GM19099 (cell line): ENCODE results near the gene PHF12.

ENCODE experiments used
- POLR2A ChIP-seq: IDR thresholded peaks from 3 replicates; pipeline ENCODE4 v1.6.1; 2011; ENCODE audit warnings: low read depth; ENCODE audit not compliant: insufficient read length; ENCODE audit errors: extremely low read depth

PHF12 gene

GRCh38 chr17:28950752-28951427, 428 bp downstream of the PHF12 start:
- no peak for TF ChIP-seq POLR2A

DNA sequence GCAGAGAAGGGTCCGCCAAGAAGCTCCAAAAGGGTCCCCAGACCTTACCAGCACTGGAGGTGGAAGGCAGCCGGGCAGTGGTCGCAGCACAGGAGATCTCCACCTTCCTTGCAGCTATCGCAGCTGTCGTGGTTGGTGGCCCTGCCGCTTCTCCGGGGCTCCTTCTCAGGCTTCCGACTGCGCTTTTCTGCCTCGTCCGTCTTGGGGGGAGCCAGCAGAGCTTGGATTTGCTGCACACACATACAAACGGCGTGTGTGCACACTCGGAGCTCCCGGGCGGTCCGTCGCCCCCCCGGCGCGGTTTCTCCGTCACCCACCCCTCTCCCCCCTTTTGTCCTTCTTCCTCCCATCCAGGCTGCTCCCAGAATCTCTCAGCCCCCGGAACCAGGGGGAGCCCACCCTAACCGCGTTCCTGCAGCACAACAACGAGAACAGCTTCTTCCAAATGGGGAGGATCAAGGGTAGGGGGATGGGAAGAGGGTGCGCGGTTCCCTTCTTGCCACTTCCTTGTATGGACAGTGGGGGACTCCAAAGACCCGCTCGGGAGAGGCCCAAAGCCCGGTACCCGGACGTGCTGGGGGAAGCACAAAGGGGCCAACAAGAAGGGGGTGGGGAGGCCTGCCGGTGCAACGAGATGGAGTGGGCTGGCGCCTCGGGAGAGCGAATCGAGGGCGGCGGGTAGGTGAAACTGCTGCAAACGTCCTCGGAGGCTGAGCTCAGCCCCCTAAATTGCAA, 1.1 kb downstream of the PHF12 start:
- no peak for TF ChIP-seq POLR2A

DNA sequence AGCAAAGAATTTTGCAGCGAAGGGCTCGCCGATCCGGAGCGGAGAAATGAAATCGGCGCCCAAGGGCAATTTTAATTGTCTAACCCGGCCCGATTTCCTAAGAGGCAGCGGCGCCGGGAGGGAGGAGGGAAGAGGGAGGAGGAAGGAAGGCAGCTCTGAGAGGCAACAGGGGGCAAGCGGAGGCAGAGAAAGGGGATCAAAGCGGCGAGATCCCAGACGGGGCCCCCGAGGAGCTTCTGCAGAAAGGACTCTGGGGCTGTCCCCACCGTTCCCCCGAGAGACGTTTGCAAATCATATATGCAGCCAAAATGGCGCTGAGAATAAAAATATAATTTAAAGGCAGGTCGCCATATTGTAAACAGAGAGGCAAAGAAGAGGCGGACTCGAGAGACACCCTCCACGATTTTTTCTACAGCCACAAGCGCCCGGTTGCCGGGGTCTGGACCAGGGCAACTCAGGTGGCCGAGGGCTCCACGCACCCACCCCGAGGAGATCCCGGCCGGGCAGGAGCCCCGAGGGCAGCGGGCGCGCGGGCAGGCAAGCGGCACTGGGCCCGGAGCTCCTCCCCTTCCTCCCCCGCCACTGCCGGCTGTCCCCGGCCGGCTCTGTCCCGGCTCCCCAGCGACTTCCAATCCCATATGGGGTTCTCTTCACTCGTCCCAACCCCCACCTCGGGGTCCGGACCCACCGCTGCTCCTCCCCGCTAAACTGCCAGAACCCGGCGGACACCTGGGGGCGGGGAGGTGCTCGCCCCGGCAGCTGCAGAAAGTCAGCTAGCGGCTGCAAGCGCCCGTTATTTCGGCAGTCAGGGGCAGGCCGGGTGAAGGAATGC, 1.9 kb downstream of the PHF12 start:
- peak; percentile 62 for TF ChIP-seq POLR2A

DNA sequence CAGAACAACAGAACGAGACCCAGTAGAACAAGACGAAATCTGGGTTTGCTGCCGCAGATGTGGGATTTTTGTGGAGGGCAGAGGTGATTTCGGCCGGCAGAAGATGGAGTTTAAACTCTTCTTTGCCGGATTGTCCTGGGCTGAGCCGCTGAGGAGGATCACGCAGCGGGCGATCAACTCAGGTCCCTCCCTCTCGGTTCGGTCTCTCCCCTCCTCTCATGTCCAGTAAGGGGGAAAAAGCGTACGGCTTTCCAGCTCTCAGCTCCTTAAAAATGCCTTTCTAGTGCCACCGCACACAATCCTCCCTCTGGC, 2.5 kb downstream of the PHF12 start:
- TF ChIP-seq POLR2A = no peak

DNA sequence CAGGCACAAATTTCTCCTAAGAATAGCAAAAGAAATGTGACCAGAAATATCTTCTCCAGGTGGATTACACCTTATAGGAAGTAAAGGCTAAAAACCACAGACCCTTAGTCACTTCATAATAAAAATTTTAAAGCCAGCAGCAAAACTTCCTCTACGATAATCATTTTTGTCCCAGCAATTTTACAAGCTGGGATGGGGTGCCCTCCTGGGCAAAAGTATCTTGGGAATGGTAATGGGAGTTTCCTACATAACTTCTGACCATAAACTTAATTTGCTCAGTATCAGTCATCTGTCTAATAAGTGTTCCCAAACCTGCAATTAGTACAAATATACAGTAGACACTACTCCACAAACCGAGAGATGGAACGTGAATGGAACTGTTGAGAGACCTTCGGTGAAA, 3.0 kb downstream of the PHF12 start:
- TF ChIP-seq POLR2A = no peak

- TF ChIP-seq POLR2A = no peak
Measured at GRCh38 chr17:28947639-28948038, 3.7 kb downstream of the PHF12 start.

DNA sequence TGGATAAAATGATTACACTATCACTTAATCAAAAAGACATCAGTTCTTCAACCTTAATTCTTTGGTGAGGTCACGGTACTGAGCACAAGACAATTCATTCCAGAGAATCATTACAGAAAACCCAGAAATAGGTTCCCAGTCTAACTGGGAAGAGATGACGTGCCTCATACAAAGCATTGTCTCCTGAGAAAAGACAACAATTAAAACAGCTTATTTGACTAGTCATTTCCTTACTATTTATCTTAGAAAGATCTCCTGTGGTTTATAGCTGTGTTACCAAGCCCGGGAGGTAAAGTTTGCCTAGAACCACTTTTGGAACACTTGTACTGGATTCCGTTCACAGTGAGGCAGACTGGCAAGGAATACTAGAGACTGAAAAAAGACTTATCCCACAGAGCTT, 5.1 kb downstream of the PHF12 start:
- TF ChIP-seq POLR2A = no peak

DNA sequence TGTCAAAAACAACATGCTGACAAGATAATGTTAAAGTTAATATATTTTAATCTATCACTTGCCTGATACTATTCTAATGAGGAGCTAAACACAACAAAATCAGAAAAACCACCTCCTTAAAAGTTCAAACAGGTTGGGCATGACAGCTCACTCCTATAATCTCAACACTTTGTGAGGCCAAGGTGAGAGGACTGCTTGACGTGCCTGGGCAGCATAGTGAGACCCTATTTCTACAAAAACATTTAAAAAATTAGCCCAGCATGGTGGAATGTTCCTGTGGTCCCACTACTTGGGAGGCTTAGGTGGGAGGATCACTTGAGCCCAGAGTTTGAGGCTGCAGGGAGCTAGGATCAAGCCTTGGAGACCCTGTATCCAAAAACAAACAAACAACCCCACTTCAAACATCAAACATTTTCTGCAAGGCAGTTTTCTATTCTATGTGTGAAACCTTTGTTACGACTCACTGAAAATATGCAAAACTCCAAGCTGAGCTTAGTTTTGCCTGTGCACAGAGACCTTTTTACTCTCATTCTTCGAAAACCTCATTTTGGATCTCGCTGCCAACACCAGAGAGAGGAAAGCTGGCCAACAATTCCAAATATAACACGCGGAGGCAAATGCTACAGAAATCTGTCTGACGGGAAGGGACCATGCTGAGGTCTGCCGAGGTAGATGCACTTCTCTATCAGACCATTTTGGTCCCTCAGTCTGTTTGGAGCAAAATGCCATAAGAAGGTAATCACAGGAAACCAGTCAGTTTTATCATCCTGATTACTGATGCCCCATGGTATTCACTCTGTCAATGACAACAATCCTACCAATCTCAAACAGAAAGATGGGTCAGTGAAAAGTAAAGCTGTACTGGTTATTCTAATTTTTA, 6.2 kb downstream of the PHF12 start:
- no peak for TF ChIP-seq POLR2A

DNA sequence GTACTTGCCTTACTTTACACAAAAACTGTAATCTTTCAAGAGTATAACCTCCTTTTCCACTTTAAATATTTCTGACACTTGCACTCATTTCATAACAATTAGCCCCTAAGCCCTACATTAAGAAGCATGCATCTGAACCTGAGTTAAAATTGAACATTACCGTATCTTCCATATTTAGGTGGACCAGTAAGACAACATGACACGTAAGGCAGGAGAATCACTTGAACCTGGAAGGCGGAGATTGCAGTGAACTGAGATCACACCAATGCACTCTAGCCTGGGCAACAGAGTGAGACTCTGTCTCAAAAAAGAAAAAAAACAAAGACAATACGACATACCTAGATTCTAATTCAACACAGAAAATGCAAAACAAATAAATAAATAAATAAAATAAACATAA, 7.0 kb downstream of the PHF12 start:
- no peak for TF ChIP-seq POLR2A

DNA sequence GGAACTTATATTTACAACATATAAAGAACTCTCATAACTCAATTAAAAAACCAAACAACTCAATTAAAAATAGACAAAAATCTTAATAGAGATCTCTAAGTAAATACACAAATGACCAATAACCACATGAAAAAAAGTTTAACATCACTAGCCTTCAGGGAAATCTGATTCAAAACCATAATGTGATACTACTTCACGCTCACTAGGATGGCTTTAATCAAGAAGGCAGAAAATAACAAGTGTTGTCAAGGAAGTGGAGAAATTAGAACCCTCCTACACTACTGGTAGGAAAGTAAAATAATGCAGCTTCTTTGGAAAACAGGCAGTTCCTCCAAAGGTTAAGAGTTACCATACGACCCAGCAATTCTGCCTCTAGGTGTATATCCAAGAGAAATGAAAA, 8.4 kb downstream of the PHF12 start:
- TF ChIP-seq POLR2A = no peak

GRCh38 chr17:28941251-28941650, 10.1 kb downstream of the PHF12 start:
- no peak for TF ChIP-seq POLR2A

- no peak for TF ChIP-seq POLR2A
Measured at GRCh38 chr17:28940675-28941074, 10.6 kb downstream of the PHF12 start.

DNA sequence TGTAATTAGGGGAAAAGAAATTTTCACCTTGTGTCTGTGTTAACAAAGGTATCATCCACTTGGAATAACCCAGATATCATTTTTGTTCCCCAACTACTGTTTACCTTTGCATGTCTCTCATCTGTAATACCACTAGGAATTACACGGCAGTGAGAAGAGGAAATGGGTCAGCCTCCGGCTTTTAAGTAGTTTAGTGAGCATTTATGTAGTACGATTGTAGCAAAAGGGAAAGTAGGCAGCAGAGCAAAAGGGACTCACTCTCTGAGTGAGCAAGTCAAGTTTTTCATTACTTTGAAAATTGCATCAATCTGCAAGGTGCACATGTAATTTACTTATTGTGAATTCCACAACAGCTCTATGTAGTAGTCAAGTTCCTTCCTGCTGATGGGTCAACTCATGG, 11.2 kb downstream of the PHF12 start:
- no peak for TF ChIP-seq POLR2A

DNA sequence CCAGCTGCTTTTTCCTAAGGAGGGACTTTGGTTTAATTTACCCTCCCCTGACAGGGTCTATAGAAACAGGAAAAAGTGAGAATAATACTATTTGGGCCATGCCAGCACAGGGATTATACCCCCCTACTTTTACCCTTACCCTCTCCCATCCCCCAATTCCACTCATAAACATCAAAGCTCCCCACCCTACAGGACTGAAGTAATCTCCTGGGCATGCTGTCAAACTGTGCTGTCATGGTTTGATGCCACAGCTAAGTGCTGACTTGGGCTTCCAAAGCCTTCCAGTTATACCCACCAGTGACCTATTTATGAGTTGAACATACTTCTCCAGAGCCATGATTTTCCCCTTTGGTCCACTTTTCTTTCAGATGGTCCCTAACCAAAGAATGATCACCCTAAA, 12.8 kb downstream of the PHF12 start:
- TF ChIP-seq POLR2A = no peak
